NCI-H226 (cell line): ENCODE results near the gene CASKIN2.

Source experiments
- DNase-seq: peaks from one replicate; pipeline ENCODE4 v3.0.0-alpha.2; 2015

The CASKIN2 gene, protein sequence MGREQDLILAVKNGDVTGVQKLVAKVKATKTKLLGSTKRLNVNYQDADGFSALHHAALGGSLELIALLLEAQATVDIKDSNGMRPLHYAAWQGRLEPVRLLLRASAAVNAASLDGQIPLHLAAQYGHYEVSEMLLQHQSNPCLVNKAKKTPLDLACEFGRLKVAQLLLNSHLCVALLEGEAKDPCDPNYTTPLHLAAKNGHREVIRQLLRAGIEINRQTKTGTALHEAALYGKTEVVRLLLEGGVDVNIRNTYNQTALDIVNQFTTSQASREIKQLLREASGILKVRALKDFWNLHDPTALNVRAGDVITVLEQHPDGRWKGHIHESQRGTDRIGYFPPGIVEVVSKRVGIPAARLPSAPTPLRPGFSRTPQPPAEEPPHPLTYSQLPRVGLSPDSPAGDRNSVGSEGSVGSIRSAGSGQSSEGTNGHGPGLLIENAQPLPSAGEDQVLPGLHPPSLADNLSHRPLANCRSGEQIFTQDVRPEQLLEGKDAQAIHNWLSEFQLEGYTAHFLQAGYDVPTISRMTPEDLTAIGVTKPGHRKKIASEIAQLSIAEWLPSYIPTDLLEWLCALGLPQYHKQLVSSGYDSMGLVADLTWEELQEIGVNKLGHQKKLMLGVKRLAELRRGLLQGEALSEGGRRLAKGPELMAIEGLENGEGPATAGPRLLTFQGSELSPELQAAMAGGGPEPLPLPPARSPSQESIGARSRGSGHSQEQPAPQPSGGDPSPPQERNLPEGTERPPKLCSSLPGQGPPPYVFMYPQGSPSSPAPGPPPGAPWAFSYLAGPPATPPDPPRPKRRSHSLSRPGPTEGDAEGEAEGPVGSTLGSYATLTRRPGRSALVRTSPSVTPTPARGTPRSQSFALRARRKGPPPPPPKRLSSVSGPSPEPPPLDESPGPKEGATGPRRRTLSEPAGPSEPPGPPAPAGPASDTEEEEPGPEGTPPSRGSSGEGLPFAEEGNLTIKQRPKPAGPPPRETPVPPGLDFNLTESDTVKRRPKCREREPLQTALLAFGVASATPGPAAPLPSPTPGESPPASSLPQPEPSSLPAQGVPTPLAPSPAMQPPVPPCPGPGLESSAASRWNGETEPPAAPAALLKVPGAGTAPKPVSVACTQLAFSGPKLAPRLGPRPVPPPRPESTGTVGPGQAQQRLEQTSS (N-terminal part only)

DNA sequence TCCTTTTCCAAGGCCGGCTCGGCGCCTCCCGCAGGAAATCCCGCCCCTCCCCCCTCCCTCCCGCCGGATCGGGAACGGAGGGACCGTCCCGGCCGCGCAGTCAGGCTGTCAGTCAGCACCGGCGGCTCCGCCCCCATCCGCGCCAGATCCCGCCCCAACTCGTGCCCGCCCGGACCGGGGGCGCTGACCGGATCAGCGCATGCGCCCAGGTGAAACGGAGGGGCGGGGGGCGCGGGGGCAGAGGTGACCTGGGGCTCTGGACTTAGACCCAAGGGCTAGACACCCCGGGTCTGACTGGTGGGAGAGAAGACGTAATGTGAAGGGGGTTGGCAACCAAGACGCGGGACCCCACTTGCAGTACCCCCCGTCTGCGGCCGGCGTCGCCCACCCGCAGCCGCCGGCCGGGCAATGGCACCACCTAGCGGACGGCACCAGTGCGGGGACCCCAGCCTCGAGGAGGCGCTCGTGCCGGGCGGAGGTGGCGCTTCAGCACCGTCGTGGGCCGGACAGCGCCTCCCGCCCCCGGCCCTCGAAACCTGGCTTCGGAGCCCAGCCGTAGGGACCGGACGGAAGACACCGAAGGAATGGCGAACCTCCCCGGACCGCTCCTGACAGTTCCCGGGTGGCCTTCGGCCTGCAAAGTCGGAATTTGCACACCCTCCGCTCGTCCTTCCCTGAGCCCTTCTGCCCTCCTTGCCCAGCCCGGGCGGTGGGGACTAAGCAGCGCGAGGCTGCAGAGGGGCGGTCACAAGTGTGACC is at the start of gene CASKIN2:
CASKIN2 (minus strand) TSS at position 42 of the 759 bp plus-strand sequence. CDS start 1,733 bp downstream, outside the sequence.
- peak; percentile 81 for DNase-seq

- peak; percentile 26 for DNase-seq
Measured at GRCh38 chr17:75565066-75565465, 49.7 kb upstream of the CASKIN2 start.

- no peak for DNase-seq
Measured at GRCh38 chr17:75564195-75564594, 48.9 kb upstream of the CASKIN2 start.

- DNase-seq = no peak
Measured at GRCh38 chr17:75563063-75563758, 47.9 kb upstream of the CASKIN2 start.

- peak; percentile 60 for DNase-seq
Measured at GRCh38 chr17:75561927-75562603, 46.7 kb upstream of the CASKIN2 start.

- no peak for DNase-seq
Measured at GRCh38 chr17:75559958-75560533, 44.7 kb upstream of the CASKIN2 start.

GRCh38 chr17:75558666-75559530 is 43.6 kb upstream of the CASKIN2 start:
- DNase-seq = no peak

GRCh38 chr17:75557852-75558665 is 42.7 kb upstream of the CASKIN2 start:
- DNase-seq = no peak

DNA sequence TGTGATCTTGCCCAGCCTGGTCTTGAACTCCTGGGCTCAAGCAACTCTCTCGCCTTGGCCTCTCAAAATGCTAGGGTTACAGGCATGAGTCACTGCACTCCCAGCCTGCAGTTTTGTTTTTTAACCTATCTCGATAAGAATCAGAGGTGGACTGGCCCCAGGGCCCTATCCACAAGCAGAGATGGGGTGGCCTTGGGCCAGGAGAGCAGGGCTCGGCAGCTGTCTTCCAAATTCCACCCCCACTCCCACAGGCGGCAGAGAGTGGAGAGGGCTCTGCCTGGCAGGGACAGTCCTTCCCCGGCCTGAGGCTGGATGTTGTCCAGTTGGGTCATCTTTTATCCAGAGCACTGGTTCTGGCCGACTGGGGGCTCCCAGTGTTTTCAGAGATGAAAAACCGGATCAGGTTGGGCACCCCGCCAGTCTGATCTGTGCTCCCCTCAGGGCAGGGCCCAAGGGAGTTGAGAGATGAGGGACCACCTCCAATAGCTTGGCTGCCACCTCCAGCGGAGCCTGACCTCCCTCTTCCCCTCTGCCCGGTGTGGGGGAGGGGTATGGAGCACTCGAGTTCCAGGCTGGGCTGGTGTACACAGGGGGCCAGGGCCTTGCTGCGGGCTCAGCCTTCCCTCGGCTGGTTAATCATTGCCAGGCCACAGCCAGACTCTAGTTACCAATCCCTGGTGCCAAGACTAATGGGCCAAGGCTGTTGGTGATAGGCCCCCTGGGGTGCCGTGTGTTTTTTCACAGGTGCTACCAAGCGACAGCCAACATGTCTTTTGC is 41.9 kb upstream of the CASKIN2 start:
- DNase-seq = peak; percentile 89

- DNase-seq = no peak
Measured at GRCh38 chr17:75555679-75556153, 40.4 kb upstream of the CASKIN2 start.

DNA sequence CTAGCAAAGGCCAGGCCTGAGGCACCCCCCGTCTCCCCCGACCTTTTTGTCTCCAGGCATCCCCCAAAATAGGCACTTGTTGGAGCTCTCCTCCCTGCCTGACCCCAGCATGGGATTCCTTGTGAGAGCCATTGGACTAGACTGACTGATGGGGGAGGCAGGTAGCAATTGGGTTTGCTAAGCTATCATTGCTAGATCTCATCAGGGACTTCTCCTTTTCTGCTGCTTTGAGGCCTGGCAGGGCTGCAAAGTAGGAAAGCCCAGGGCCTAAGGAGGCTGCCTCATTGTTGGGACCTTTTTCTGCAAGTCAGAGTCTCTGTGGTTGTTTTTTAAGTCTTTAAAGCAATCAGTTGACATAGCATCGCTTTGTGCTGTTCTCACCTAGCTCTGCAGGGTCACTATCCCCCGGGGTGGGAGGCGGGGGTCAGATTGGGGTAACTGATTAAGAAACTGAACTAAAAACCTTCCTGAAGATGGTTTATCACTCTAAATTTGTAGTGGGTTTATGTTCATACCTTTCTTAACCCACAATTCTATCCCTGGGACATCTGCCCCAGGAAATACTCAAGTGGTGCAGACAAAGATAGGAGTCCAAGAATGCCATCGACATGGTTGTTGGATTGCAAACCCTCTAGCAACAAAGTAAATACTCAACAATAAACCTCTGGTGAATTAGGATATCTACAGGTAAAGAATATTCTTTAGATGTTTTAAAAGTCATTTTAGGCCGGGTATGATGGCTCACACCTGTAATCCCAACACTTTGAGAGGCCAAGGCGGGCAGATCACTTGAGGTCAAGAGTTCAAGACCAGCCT is 38.2 kb upstream of the CASKIN2 start:
- DNase-seq = no peak

GRCh38 chr17:75552425-75553294 is 37.3 kb upstream of the CASKIN2 start:
- DNase-seq = peak; percentile 69

DNA sequence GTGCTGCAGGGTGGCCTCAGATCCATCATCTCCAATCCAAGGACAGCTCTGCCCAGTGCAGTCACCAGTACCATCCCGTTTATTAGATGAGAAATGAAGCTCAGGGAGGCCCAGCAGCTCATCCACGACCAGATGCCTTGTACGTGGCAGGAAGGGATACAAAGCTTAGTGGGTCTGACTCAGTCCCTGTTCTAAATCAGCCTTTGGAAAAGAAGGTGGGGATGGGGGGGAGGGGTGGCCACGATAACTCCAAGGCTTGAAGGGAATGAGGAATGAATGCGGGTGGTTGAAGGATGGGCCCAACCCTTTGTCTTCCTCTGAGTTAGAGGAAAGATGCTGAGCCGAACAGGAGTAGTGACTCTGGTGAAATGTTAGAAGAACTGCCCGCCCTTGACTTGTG is 35.9 kb upstream of the CASKIN2 start:
- no peak for DNase-seq

DNA sequence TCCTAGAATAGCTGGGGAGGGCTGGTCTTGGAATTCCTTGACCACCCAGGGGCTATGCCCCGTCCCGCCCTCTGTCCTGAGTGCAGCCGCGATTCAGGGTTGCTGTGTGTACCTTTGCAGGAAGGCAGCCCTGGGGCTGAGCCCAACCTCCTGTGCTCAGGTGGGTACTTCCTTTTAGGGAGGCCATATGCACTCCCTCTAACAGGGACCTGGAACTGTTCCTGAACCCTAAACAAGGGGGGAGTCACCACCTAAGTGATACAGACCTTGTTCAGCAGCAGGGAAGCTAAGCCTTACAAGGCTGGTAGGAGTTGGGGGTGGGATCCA is 34.8 kb upstream of the CASKIN2 start:
- DNase-seq = no peak

- no peak for DNase-seq
Measured at GRCh38 chr17:75549246-75550138, 34.2 kb upstream of the CASKIN2 start.
